ENCODE measurements around the gene ZNF75A.

DNA sequence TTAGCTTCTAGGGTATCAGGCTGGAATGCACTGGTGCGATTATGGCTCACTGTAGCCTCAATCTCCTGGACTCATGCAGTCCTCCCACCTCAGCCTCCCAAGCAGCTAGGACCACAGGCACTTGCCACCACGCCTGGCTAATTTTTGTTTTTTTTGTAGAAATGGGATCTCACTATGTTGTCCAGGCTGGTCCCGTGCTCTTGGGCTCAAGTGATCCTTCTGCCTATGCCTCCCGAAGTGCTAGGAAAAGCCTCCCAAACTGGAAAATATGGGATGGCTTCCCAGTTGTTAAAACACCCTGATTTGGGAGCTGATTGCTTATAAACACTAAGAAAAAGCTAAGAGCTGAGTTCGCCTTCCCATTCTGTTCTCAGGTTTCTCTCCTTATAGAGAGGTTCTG, 28.6 kb upstream of the ZNF75A start:
- TF ChIP-seq GATA3 (IDR thresholded peaks at IDR 0.05; ENCODE audit: low read depth, low read length) (no peak), GATA2 (IDR thresholded peaks at IDR 0.05; ENCODE audit: low read depth, low read length) (no peak)

All from SH-SY5Y (cell line).